22Rv1 (cell line): ENCODE results near the gene ORC4.

Experiments used
- CTCF ChIP-seq: fragments of 450-650 bp; IDR thresholded peaks from 2 replicates; pipeline ENCODE4 v1.5.1; 2017; ENCODE audit warnings: mild to moderate bottlenecking
- ZFX ChIP-seq: fragments of 450-650 bp; IDR thresholded peaks from 2 replicates; pipeline ENCODE4 v1.6.1; 2017; ENCODE audit warnings: antibody characterized with exemption, borderline replicate concordance

GRCh38 chr2:148022351-148022750, 1.8 kb upstream of the ORC4 start:
- TF ChIP-seq CTCF: no peak
- TF ChIP-seq ZFX: no peak
